Kidney (tissue), 14 donors: ENCODE results near the gene CDH12. TPM values are rescaled to one million over a fixed set of nuclear protein-coding genes. Genes with fewer than 3 reads are reported as not detected.
"Not testable (repeated sequence)": the region's sequence is repeated elsewhere in the genome, so short reads cannot be mapped to it uniquely, and the experiment has no call there.

ENCODE experiments used
- DNase-seq, 5 donors: peaks; one replicate each; pipeline ENCODE4 v3.0.0-alpha.2; 2013 to 2020
- FAIRE-seq: peaks from 2 replicates; lab custom pipeline; 2012; peaks lifted over from hg19 to GRCh38; lab: Jason Lieb, UNC
- H3K27ac ChIP-seq, 2 donors: one replicate each; pipeline ENCODE4 v1.7.0; 2013; ENCODE audit warnings: low read depth in 2 of 2, low read length in 2 of 2, inconsistent platforms in 1 of 2
- H3K27me3 ChIP-seq: one replicate; pipeline ENCODE4 v1.7.1; 2013; ENCODE audit warnings: low read length, inconsistent platforms; ENCODE audit not compliant: control insufficient read depth, insufficient read depth
- H3K36me3 ChIP-seq, 3 donors: one replicate each; pipeline versions ENCODE4 v1.7.0 to v1.7.1; 2013; ENCODE audit warnings: low read length in 3 of 3, control low read depth in 1 of 3, inconsistent platforms in 1 of 3; ENCODE audit not compliant: insufficient read depth in 3 of 3, control insufficient read depth in 2 of 3
- H3K4me1 ChIP-seq, 3 donors: one replicate each; pipeline versions ENCODE4 v1.7.0 to v1.7.1; 2013; ENCODE audit warnings: low read length in 3 of 3, inconsistent platforms in 1 of 3, low read depth in 1 of 3; ENCODE audit not compliant: control insufficient read depth in 2 of 3, insufficient read depth in 2 of 3
- H3K4me3 ChIP-seq, 3 donors: one replicate each; pipeline versions ENCODE4 v1.7.0 to v1.8.1; 2013; ENCODE audit warnings: low read length in 3 of 3, control low read depth in 1 of 3, inconsistent platforms in 1 of 3
- H3K9ac ChIP-seq, 3 donors: one replicate each; pipeline versions ENCODE4 v1.7.0 to v1.7.1; 2013; ENCODE audit warnings: low read length in 3 of 3, control low read depth in 1 of 3, inconsistent platforms in 1 of 3
- H3K9me3 ChIP-seq, 3 donors: one replicate each; pipeline versions ENCODE4 v1.7.0 to v1.7.1; 2013; ENCODE audit warnings: low read length in 3 of 3, control low read depth in 1 of 3, inconsistent platforms in 1 of 3; ENCODE audit not compliant: control insufficient read depth in 2 of 3, insufficient read depth in 1 of 3
- CTCF ChIP-seq: IDR thresholded peaks from 3 replicates; pipeline ENCODE4 v1.5.1; 2012; ENCODE audit warnings: mild to moderate bottlenecking, moderate library complexity, borderline replicate concordance; ENCODE audit not compliant: insufficient read depth; ENCODE audit errors: extremely low read depth
- intact Hi-C: fragments of 100-400 bp; cut with DNase I; formaldehyde crosslinking; loops from one replicate; pipeline ENCODE4 v1.11.1; 2022
- polyA plus RNA-seq: library from polyadenylated mRNA; stranded (reverse); fragments of 350-450 nt; fragmentation: Illumina TruSeq; extraction: RNeasy Lipid Tissue Mini Kit (QIAGEN cat#74804); gene quantifications from one replicate; pipeline ENCODE4 v1.2.3, GENCODE V29; 2014; ENCODE audit warnings: low read depth, low replicate concordance; ENCODE audit not compliant: insufficient read depth
- total RNA-seq: library from RNA; stranded (reverse); fragmentation: NEBNext Ultra II Directional; extraction: Animal tissue kit (Norgen Biotek cat#: 25700); gene quantifications from one replicate; pipeline ENCODE4 v1.2.1, GENCODE V29; 2021
- donor health status: control.
- donor health status: control.
- donor health status: control.
- donor health status: control.
- donor health status: control.
- donor health status: DM: yes; HTN: yes; CAD: no.
- donor health status: Normal renal cell carcinoma (clear cell type).

The CDH12 gene
- total and polyA plus RNA-seq, 2 donors from 2014 or later = 0.17 TPM; not detected in 1

DNA sequence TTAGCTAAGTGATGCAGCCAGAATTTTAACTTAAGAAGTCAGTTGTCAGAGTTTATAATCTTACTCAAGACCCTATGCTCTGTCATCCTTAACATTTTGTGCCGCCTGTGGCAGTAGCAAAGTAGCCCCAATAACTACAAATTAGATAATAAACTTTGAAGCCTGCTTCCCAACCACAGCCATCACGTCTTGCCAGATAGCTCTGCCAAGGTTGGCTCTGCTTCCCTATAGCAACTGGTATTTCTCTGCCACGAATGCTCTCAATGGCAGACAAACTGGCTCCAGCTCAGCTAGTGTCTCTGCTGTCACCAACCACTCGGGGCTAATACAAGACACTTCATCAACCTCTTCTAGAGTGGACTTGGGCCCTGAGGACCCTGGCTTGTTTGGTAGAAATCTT lies 576.1 kb downstream of the CDH12 start:
- no peaks in the 10 kb centered on the region for H3K27me3 ChIP-seq
- FAIRE-seq (no peak), DNase-seq (no peak)

GRCh38 chr5:22265855-22266254 lies 587.3 kb downstream of the CDH12 start:
- FAIRE-seq, intact Hi-C loops: not testable (repeated sequence)

More for the DNA sequence above, 576.1 kb downstream of the CDH12 start:
- Histone ChIP-seq H3K36me3 (no peaks in the 10 kb centered on the region), H3K9ac (no peak overlapping the region), H3K27ac (no peak overlapping the region), H3K4me3 (no peak overlapping the region), H3K9me3 (no peaks in the 10 kb centered on the region), H3K4me1 (no peaks in the 10 kb centered on the region)
- intact Hi-C loops = no loop called here
- TF ChIP-seq CTCF = no peak

GRCh38 chr5:22258139-22258538 lies 595.0 kb downstream of the CDH12 start:
- H3K4me3 ChIP-seq = no peak overlapping the region
- H3K27me3 ChIP-seq = no peaks in the 10 kb centered on the region
- H3K27ac ChIP-seq = no peak overlapping the region
- intact Hi-C loops = no loop called here
- no peaks in the 10 kb centered on the region for H3K4me1 ChIP-seq
- FAIRE-seq (no peak), DNase-seq (no peak)
- H3K36me3 ChIP-seq = no peaks in the 10 kb centered on the region
- TF ChIP-seq CTCF = no peak
- no peak overlapping the region for H3K9ac ChIP-seq
- peaks cover 0 to 2% (median 0%) of the 10 kb centered on the region in 3 donors for H3K9me3 ChIP-seq

More at GRCh38 chr5:22265855-22266254, 587.3 kb downstream of the CDH12 start:
- H3K27me3 ChIP-seq, H3K4me3 ChIP-seq, H3K27ac ChIP-seq, DNase-seq, H3K4me1 ChIP-seq, H3K9ac ChIP-seq, H3K9me3 ChIP-seq, H3K36me3 ChIP-seq: not testable (repeated sequence)

DNA sequence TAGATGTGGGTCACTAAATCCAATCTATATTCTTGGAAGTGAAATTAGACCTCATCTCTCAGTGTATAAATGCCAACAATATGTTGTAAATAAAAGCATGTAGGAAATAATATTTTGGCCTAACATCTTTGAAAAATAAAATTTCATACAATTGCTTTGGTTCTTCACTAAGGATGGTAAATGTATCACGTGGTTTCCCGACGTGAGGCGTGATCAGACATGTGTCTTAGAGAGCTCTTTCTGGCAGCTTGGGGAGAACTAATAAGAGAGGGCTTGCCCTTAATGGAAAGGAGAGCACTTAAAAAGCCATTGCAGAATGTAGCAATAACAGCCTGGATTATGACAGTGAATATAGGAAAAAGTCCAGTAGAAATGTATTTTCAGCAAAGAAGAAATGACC lies 602.6 kb downstream of the CDH12 start:
- H3K4me3 ChIP-seq = no peak overlapping the region
- H3K27ac ChIP-seq = no peak overlapping the region
- no peaks in the 10 kb centered on the region for H3K27me3 ChIP-seq
- no peaks in the 10 kb centered on the region for H3K36me3 ChIP-seq
- intact Hi-C loops = no loop called here
- no peak for TF ChIP-seq CTCF
- H3K4me1 ChIP-seq = no peaks in the 10 kb centered on the region
- H3K9me3 ChIP-seq = no peaks in the 10 kb centered on the region
- DNase-seq = no peak
- H3K9ac ChIP-seq = no peak overlapping the region
- FAIRE-seq = no peak
